ENCODE results near the gene PRB2.
"Not testable (repeated sequence)": the region's sequence is repeated elsewhere in the genome, so short reads cannot be mapped to it uniquely, and the experiment has no call there.

Gene PRB2

GRCh38 chr12:11395467-11395866, at the start of gene PRB2:
Gene PRB2 (minus strand): TSS chr12:11395567. CDS start chr12:11395529, 38 bp downstream.
- not testable (repeated sequence) for DNase-seq

GRCh38 chr12:11437966-11438365, 42.6 kb upstream of the PRB2 start:
- DNase-seq, result no peak

GRCh38 chr12:11433664-11434063, 38.3 kb upstream of the PRB2 start:
- no peak for DNase-seq

- no peak for DNase-seq
These were observed 36.1 kb upstream of the PRB2 start for GRCh38 chr12:11431486-11431885.

- no peak for DNase-seq
These were observed 32.0 kb upstream of the PRB2 start for GRCh38 chr12:11427341-11427740.

GRCh38 chr12:11412731-11413130, 17.4 kb upstream of the PRB2 start:
- DNase-seq, result no peak

- DNase-seq, result no peak
These were observed 12.7 kb upstream of the PRB2 start for GRCh38 chr12:11408096-11408495.

- DNase-seq, result no peak
These were observed 2.0 kb upstream of the PRB2 start for GRCh38 chr12:11397366-11397765.

- not testable (repeated sequence) for DNase-seq
These were observed 3.9 kb downstream of the PRB2 start for GRCh38 chr12:11391456-11391855.

- DNase-seq, result not testable (repeated sequence)
These were observed 17.9 kb downstream of the PRB2 start for GRCh38 chr12:11377420-11377819.

GRCh38 chr12:11361151-11361550, 34.2 kb downstream of the PRB2 start:
- DNase-seq, result no peak

- DNase-seq, result not testable (repeated sequence)
These were observed 35.0 kb downstream of the PRB2 start for GRCh38 chr12:11360205-11360883.

- not testable (repeated sequence) for DNase-seq
These were observed 43.6 kb downstream of the PRB2 start for GRCh38 chr12:11351736-11352135.

- no peak for DNase-seq
These were observed 46.9 kb downstream of the PRB2 start for GRCh38 chr12:11348439-11348838.

- DNase-seq, result no peak
These were observed 47.6 kb downstream of the PRB2 start for GRCh38 chr12:11347810-11348209.

GRCh38 chr12:11344500-11344899, 50.9 kb downstream of the PRB2 start:
- DNase-seq, result no peak
